GM04504 (cell line): Measurements from ENCODE around the gene MARK3.
A peak's percentile ranks its signal among the peaks of the same experiment; 100 is the strongest.

ENCODE experiments used
- DNase-seq: peaks from one replicate; pipeline ENCODE4 v3.0.0-alpha.2; 2012; ENCODE audit warnings: low read depth

Gene MARK3

DNA sequence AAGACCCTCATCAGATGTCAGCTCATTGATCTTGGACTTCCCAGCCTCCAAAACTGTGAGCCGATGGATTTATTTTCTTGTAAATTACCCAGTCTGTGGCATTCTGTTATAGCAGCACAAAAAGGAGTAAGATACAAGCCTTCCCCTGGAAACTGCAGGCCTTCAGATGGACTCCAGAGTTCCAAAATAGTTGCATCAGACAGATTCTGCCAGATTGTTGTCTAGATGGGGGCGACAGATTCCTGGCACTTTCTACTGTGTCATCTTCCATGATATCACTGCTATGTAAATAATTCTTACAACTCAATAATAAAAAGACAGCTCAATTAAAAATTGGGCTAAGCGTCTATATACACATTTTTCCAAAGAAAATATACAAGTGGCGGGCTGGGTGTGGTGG, 17.2 kb upstream of the MARK3 start:
- no peak for DNase-seq

DNA sequence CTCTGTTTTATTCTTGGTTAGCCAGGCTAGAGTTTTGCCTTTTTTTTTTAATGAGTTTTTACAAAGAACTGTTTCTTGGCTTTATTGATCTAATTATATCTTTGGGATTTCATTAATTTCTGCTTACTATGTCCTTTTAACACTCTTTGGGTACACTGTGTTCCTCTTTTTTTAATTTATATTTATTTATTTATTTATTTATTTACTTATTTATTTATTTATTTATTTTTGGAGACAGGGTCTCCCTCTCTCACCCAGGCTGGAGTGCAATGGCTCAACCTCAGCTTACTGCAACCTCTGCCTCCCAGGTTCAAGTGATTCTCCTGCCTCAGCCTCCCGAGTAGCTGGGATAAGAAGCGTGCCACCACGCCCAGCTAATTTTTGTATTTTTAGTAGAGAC, 15.1 kb upstream of the MARK3 start:
- no peak for DNase-seq

DNA sequence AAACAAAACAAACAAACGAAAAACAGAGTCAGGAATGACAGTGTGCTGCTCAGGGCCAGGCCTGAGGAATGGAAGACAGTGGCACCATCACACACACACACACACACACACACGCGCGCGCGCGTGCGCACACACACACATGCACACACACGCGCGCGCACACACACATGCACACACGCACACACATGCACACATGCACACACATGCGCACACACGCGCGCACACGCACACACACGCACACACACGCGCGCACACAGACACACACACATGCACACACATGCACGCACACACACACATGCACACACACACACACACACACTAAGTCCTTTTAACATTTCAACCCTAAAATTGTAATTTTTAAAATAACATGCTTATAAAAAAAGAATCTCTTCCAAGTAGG, 13.2 kb upstream of the MARK3 start:
- DNase-seq = no peak

DNA sequence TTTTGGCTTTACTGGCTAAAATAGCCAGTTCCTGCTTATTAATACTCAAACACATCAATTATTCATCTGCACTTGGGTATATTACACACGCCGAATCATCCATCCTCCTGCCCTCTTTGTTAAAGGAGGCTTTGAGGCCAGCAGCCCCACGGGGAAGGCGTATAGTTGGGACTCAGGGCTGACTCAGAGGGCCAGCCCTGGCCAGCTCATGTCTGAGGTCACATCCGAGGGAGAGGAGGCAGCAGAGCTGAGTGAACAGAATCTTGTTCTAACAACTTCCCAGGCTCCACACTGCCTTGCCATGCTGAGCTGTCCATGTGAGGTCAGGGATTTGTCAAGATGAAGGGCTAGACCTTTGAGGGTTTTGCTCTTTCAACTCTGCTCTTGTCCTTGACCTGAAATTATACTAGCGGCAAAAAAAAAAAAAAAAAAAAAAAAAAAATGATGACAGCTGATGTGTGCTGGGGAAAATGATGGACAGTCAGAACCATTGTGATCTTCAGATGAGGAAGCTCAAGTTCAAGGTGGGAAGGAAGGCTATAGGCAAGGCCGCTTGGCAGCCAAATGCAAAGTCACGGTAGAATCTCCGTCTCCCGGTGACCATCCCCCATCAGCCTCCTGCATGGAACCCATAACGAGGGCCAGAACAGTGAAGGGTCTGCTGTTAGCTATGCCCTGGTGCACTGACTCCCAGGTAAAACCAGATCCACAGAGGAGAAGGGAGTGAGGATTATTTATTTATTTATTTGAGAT, 12.5 kb upstream of the MARK3 start:
- DNase-seq = peak; percentile 85

DNA sequence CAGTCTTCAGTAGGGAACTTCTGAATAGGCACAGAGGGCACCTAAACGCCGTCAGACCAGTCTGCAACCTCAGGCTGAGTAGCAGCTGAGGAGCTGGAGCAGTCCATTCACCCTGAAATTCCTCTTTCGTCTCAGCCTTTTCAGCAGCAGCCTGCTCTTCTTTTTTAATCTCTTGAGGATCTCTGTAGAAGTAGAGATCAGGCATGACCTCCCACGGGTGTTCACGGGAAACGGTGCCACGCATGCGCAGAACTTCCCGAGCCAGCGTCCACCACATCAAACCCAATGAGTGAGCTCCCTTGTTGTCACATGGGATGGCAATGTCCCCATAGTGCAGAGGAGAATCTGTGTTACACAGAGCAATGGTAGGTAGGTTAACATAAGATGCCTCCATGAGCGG, 11.1 kb upstream of the MARK3 start:
- DNase-seq = no peak

DNA sequence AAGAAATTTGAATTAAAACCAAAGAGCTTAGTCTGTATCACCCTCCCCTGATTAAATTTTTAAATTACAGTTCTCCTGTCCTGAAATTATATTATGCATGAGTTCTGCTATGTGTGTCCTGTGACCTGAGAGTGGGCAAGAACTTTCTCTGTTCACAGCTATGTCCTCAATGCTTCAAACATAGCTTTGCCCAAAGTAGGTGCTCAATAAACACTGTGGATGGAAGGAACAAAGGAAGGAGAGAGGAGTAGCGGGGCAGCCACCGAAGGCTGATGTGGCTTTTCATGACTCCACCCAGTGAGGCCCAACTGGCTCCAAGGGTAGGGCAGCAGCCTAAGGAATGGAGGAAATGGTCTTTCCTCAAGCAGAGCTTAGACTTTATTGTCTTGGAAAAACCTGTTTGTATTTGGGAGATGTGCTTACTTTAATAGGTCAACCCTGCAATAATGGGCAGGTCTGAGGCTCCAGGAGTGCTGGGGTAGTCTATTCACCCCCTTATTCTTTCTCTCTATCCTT, 7.6 kb upstream of the MARK3 start:
- DNase-seq = no peak

DNA sequence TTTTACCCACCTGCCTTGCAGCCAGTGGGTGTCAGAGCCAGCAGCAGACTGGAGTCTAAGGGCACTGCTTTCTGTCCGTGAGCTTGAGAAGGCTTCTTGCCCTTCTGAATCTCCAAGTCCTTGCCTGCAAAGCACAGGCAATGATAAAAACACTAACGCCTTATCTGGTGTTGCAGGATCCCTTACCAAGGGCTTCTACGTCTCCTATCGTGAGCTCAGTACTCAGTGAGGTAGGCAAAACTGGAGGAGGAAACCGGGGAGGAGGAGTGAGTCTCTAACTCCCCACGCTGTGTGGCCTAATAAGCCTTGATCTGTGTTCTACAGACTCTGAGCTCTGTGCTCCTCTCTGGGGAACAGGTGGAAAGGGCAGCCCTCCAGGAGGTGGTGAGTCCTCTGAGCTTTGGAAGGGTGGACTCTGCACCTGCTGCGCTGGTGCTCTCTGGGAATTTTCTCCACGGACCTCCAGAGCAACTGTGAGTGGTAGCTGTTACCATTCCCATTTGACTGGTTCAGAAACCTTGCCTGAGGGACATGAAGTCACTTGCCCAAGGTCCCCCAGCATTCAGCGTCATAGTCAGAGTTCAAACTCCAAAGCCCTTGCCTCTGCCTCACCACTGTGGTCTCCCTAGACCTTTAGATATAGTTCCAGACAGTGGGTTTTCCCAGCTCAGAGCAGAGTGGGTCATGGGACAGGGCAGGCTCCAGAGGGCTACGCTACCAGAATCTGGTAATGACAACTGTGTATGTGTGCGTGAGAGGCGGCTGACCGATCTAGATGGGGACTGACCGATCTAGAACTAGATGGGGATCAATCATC, 7.0 kb upstream of the MARK3 start:
- no peak for DNase-seq

DNA sequence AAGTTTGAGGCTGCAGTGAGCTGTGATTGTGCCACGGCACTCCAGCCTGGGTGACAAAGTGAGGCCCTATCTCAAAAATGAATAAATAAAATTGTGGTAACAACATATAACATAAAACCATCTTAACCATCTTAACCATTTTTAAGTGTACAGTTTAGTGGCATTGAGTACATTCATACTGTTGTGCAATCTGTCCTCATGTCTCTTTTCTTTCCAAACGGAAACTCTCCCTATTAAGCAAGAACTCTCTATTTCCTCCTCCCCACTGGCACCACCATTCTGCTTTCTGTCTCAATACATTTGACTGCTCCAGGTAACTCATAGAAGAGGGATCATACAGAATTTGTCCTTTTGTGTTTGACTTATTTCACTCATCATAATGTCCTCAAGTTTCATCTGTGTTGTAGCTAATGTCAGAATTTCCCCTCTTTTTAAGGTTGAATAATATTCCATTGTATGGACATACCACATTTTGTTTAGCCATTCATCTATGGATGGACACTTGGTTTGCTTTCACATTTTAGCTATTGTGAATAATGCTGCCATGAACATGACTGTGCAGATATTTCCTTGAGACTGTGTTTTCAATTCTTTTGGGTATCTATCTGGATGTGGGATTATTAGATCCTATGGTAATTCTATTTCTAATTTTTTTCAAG, 4.4 kb upstream of the MARK3 start:
- no peak for DNase-seq

DNA sequence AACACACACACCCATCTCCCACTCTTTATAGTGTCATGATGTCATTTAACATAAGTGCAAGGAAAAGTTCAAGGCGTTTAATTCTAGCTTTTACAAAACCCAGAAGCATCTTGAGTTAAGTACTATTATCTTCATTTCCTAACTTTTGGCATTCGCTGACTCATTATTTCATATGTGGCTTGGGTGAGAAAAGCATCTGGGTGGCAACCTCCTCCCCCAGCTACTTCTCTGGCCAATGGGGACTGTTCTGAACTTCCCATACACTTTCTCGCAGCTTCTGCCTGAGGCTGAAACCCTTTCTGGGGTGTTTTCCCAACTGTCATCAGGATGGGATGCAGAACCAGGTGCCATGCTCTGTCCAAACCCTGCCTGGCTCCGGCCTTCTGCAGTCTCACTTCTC, 2.8 kb upstream of the MARK3 start:
- peak; percentile 42 for DNase-seq

DNA sequence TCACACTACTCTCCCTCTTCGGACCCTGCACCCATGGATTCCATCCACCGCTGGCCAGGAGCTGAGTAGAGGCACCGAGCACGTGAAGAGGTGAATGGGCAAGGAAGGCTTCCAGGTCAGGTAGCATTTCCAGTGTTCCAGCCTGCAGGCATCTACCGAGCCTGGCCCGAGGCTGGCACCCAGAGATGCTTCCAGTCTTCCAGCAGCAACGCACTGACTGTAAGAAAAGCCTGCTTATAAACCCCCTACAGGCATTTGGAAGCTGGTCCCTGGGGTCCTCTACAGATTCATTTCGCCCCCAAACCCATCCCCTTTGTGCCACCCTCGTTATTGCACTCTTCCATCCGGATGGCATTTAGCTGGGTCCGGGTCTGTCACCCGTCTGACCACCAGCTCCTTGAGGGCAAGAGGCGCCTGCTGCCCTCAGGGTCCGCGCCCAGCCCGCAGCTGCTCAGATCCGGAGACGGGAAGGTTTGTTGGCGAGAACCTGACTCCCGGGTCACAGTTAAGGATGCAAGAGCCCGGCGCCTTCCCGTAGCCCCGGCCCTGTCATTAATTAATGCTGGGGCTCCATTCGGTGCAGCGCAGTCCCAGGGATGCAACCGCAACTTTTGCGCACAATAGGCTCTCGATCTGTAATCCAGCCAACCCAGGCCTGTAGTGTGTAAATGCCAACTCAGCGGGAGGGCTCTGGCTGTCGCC, 614 bp upstream of the MARK3 start:
- DNase-seq = no peak

DNA sequence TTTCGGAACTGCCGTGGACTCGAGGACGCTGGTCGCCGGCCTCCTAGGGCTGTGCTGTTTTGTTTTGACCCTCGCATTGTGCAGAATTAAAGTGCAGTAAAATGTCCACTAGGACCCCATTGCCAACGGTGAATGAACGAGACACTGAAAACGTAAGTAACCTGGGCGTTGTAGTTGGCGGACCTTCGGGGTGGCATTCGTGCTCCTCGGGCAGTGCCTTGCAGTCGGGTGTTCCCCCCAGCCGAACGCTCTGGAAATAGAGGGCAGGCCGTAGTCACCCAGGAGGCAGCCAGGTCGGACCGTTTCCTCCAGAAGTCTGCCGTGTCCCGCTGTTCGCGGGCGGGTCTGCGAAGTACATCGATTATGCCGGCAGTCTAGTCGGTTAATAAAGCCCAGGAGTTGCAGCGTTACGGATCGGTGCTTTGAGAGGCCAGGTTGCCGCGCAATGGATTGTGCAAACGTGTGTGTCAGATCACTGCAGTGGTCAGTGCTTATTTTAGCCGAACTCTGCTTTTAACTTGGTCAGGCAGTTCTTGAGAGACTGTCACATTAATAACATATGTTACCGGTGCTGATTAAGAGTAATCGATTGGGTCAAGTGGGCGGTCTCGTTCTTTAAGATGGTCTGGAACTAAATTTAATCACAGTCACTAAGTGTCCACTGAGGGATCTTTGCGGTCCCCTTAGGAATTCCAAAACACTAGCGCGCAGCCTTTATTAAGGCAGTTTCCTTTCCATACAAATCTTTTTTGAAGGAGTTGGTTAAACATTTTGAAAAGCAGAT, 906 bp downstream of the MARK3 start:
- DNase-seq = no peak

DNA sequence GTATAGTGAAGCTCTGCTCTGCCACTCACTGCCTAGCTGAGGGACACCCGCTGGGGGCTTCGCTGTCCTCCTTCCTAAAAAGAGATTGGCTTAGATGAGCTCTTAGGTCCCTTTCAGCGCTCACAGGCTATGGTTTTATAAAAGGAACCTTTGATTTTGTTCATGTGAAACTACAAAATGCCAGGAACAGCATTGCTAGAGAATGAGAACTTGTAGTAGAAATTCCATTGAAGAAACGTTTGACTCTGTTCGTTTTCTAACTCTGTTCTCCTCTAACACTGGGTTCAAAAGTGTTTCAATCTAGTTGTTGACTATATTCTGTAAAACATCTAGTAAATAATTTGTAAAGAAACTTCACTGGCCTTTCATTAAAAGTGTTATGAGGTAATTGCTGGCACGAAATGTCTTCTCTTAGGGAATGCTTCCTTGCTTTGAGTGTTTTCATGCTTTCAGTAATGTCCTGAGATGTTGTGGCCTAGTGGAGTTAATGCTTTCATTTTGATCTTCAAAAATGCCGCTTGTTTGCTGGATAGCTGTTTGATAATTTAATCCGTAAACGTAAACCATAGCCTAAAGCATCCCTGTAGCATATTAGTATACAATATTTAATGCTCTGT, 1.6 kb downstream of the MARK3 start:
- no peak for DNase-seq

DNA sequence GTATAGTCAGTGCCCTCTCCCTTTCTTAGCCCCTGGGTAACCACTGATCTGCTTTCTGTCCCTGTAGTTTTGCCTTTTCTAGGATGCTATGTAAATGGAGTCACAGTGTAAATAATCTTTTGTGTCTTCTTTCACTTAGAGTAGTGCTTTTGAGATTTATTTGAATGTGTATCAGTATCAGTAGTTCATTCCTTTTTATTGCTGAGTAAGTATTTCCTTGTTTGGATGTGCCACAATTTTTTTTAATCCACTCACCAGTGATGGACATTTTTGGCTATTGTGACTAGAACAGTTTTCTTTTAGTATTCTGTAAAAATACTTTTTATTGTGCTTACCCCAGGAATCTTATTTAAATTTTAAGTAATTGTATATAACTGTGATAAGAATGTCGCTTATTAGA, 3.4 kb downstream of the MARK3 start:
- DNase-seq = no peak

DNA sequence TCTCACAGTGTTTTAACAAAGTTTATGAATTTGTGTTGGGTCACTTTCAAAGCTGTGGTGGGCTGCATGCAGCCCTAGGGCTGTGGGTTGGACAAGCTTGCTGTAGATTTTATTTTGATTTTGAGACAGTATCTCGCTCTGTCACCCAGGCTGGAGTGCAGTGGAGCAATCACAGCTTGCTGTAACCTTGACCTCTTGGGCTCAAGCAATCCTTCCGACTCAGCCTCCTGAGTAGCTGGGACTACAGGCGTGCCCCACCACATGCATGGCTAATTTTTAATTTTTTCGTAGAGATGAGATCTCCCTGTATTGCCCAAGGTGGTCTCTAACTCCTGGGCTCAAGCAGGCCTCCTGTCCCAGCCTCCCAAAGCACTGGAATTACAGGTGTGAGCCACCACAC, 5.4 kb downstream of the MARK3 start:
- no peak for DNase-seq

DNA sequence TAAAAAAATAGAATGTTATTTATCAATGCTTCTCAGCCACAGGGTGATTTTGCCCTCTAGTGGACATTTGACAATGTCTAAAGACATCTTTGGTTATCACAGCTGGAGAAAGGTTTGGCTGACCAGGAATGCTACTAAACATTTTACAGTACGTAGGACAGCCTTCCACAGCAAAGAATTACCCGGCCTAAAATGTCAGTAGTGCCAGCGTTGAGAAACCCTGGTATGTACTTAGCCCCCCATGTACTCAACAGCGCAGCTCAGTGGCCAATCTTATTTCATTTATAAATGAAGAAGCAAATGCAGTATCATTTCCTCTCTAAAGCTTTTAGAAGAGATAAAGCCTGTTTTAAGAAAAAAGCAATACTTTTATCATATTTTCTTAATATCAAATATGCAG, 5.8 kb downstream of the MARK3 start:
- peak; percentile 47 for DNase-seq

DNA sequence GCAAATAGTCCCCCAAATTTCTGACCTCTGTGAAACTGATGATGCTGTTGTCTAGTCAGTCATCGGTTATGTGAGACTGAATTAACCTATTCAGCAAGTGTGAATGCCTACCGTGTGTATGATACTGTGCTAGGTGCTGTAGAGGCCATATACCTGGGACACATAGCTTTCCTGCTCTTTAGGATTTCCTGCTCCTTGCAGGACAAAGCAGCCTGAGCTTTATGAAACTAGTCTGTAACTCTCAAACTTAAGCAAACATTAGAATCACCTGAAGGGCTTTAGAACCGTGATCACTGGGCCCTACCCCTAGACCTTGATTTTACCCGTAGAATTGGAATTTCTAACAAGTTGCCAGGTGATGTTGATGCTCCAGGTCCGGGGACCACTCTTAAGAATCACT, 6.9 kb downstream of the MARK3 start:
- DNase-seq = no peak

DNA sequence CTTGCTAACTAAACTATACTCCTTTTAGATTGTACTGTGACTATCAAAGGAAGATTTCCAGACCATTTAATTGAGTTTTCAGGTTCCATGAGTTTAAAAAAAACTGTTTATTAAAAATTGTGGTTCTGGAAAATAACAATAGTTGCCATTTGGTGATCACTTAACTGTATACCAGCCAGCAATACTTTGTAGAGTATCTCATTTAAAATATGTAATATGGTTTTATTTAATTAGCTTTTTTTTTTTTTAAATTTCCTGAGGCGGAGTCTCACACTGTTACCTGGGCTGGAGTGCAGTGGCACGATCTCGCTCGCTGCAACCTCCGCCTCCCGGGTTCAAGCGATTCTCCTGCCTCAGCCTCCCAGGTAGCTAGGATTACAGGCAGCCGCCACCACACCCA, 7.4 kb downstream of the MARK3 start:
- DNase-seq = no peak

DNA sequence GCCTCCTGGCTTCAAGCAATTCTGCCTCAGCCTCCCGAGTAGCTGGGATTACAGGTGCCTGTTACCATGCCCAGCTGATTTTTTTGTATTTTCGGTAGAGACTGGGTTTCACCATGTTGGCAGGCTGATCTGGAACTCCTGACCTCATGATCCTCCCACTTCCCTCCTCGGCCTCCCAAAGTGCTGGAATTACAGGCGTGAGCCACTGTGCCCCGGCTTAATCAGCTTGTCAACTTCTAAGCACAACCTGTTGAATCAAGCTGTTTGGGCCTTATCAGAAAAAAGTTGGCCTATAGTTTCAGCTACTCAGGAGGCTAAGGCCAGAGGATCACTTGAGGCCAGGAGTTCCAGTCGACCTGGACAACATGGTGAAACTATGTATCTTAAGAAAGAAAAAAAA, 7.9 kb downstream of the MARK3 start:
- no peak for DNase-seq

DNA sequence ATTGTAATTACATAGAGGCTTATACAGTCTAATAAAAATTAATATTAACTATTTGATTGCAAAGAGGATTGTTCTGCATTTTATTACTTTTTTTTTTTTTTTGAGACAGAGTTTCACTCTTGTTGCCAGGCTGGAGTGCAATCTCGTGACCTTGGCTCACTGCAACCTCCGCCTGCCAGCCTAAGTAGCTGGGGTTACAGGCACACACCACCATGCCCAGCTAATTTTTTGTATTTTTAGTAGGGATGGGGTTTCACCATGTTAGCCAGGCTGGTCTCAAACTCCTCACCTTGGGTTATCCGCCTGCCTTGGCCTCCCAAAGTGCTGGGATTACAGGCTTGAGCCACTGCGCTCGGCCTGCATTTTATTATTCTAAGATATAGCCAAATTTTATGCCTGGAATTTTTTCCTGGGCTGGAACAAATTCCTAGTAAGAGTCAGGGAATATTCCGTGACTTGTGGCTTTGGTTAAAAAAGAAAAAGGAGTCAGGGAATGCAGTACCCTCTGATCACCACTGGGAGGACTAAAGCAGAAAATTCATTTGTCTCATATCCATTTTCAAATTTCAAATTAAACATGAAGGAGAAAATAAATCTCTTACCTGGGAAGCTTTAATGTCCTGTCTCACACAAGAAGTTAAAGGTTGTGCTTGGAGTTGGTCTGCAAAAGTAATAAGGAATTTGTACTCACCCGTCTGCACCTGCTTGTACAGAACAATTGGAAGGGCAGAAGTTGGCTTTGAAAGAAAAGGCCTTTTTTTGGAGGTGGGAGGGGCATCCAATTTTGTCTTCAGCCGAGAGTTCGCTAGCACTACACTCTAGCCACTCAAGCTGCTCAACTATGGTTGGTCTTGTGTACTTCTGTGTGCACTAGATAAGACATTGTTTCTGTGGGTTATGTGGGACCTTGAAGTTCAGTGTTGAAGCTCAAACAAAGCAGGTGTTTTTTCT, 8.7 kb downstream of the MARK3 start:
- no peak for DNase-seq

DNA sequence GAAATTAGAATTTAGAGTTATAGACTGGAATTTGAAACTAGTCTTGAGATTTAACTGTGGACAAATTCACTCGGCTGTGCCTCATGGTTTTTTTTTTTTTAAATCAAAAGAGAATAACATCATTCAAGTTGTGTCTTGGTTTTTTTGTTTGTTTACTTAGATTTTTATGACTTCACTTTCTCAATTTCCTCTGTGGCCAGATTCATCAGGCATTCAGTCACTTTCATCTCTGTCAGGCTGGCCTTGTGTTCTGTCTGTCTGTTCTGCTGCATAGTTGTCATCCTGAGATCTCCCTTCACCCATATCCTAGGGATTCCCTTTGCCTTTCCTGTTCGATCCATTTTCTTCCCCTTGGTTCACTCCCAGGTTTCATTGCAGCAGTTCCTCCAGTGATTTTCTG, 10.0 kb downstream of the MARK3 start:
- DNase-seq = no peak
